Measurements from ENCODE around the gene ACAA2. TPM values are rescaled to one million over a fixed set of nuclear protein-coding genes. Genes with fewer than 3 reads are reported as not detected.
A peak's percentile ranks its signal among the peaks of the same experiment; 100 is the strongest.
"Not testable (repeated sequence)": the region's sequence is repeated elsewhere in the genome, so short reads cannot be mapped to it uniquely, and the experiment has no call there.

The ACAA2 gene
- polyA plus RNA-seq, 1 experiment: 14.1 TPM

- POLR2A ChIA-PET: no interaction called here
- H3K36me3 ChIP-seq (ENCODE audit: control insufficient read depth, insufficient read depth, low read length): peaks cover 7% of the 10 kb centered on the region
- no peak for TF ChIP-seq CTCF (IDR thresholded peaks at IDR 0.05; ENCODE audit: insufficient read depth, low read depth, low read length)
- CTCF ChIA-PET: interaction anchor here (1.7 kb wide), 1 partner anchor 70 kb away, joined by 7 read pairs; no protein-coding TSS in a partner anchor
- H3K27me3 ChIP-seq (ENCODE audit: control insufficient read depth, insufficient read depth, low read length): no peaks in the 10 kb centered on the region
- H3K4me3 ChIP-seq (ENCODE audit: low read depth, low read length): no peak overlapping the region
- DNase-seq (ENCODE audit: low read depth): no peak
Measured at GRCh38 chr18:49788327-49788898, 24.9 kb downstream of the ACAA2 start.

GRCh38 chr18:49786019-49786720, 27.2 kb downstream of the ACAA2 start:
- POLR2A ChIA-PET: no interaction called here
- no peak for DNase-seq (ENCODE audit: low read depth)
- CTCF ChIA-PET: no interaction called here
- Histone ChIP-seq H3K36me3 (ENCODE audit: control insufficient read depth, insufficient read depth, low read length) (peaks cover 7% of the 10 kb centered on the region), H3K4me3 (ENCODE audit: low read depth, low read length) (no peak overlapping the region), H3K27me3 (ENCODE audit: control insufficient read depth, insufficient read depth, low read length) (no peaks in the 10 kb centered on the region)
- no peak for TF ChIP-seq CTCF (IDR thresholded peaks at IDR 0.05; ENCODE audit: insufficient read depth, low read depth, low read length)

DNA sequence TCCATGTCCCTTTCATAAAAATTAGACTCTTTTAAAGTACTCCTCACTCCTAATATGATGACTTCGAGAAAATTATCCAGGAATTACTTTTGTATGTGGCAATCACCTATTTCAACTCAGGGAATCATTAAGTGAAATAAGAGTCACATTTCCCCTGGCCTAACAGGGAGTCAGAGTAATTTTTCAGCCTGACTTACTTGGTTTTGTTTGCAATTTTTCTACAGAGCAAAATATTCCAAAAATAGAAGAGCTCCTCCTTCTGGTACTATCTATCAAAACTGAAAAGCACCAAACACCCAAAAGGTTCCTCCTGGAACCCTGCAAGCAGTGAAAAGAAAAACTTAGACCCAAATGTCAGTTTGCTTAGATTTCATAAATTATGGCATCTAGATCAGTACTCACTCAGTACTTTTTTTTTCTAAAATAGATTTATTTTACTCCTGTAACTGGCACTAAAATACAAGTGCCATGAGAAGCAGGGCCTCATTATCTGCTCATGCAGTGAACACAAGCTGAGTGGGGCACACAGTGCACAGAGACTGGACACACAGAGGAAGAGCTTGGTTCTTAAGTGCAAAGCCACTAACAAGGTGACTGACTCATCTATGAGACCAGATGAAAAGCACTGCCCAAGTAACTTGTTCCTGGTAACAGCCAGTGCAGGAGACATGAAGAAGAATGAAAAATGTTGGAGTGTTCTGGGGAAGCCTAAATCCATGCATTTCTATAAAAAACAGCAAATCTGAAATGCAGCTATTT, 28.7 kb downstream of the ACAA2 start:
- DNase-seq (ENCODE audit: low read depth): no peak
- ChIA-PET CTCF (interaction anchor here (1.0 to 2.6 kb wide), 11 partner anchors 9 to 276 kb away, joined by 3 to 16 read pairs (median 3); no protein-coding TSS in a partner anchor), POLR2A (interaction anchor here (0.7 kb wide), 1 partner anchor 144 kb away, joined by 3 read pairs; no protein-coding TSS in a partner anchor)
- TF ChIP-seq CTCF (IDR thresholded peaks at IDR 0.05; ENCODE audit: insufficient read depth, low read depth, low read length): peak; percentile 26; the same call in 1 of the 2 replicates
- Histone ChIP-seq H3K36me3 (ENCODE audit: control insufficient read depth, insufficient read depth, low read length) (peaks cover 2% of the 10 kb centered on the region; the same call in 1 of the 2 replicates), H3K4me3 (ENCODE audit: low read depth, low read length) (no peak overlapping the region), H3K27me3 (ENCODE audit: control insufficient read depth, insufficient read depth, low read length) (no peaks in the 10 kb centered on the region)

DNA sequence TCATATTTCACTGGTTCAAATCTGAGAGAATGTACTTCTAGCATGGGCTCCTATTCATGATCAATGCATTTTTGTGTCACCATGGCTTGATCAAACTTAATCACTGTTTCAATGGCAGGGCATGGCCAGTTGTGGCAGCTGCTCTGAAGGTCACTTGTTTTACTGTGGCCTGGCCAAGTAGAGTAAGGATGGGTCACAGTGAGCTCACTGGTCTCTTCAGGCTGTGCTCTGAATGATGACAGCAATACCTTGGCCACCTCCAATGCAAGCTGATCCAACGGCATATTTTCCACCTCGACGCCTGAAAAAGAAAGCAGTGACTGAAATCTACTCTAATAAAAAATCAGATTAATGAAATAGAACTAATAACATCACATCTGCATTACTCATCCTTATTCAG, 29.7 kb downstream of the ACAA2 start:
- H3K36me3 ChIP-seq (ENCODE audit: control insufficient read depth, insufficient read depth, low read length); POLR2A ChIA-PET; DNase-seq (ENCODE audit: low read depth); H3K4me3 ChIP-seq (ENCODE audit: low read depth, low read length); H3K27me3 ChIP-seq (ENCODE audit: control insufficient read depth, insufficient read depth, low read length): not testable (repeated sequence)
- CTCF ChIA-PET: interaction anchor here (1.1 to 2.6 kb wide), 6 partner anchors 27 to 275 kb away, joined by 3 to 16 read pairs (median 4); no protein-coding TSS in a partner anchor

DNA sequence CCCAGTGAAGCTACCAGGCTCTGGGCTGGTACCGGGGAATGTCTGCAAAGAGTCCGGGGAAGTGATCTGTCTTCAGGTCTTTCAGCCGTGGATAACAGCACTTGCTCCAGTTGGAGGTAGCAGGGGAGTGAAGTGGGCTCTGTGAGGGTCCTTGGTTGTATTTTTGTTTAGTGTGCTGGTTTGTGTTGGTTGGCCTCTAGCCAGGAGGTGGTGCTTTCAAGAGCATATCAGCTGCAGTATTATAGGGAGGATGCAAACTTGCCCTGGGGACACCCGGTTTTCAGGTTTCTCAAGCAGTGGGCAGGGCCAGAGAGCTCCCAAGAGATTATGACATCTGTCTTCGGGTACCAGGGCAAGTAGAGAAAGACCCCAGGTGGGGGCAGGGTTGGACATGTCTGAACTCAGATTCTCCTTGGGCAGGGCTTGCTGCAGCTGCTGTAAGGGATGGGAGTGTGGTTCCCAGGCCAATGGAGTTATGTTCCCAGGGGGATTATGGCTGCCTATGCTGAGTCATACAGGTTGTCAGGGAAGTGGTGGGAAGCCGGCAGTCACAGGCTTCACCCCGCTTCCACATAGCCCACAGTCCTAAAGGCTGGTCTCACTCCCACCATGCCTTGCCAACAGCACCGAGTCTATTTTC, 34.4 kb downstream of the ACAA2 start:
- Histone ChIP-seq H3K27me3 (ENCODE audit: control insufficient read depth, insufficient read depth, low read length) (no peaks in the 10 kb centered on the region), H3K36me3 (ENCODE audit: control insufficient read depth, insufficient read depth, low read length) (peaks cover 2% of the 10 kb centered on the region; the same call in 1 of the 2 replicates), H3K4me3 (ENCODE audit: low read depth, low read length) (no peak overlapping the region)
- no peak for TF ChIP-seq CTCF (IDR thresholded peaks at IDR 0.05; ENCODE audit: insufficient read depth, low read depth, low read length)
- CTCF ChIA-PET: interaction anchor here (1.5 to 2.2 kb wide), 2 partner anchors 10 to 220 kb away, joined by 3 to 7 read pairs; no protein-coding TSS in a partner anchor
- no peak for DNase-seq (ENCODE audit: low read depth)
- POLR2A ChIA-PET: no interaction called here
